NCI-H345 (cell line): ENCODE measurements around the gene CACNA1A.
"Not testable (repeated sequence)": the region's sequence is repeated elsewhere in the genome, so short reads cannot be mapped to it uniquely, and the experiment has no call there.

Experiments used
- DNase-seq: peaks from one replicate; lab custom pipeline; 2025; lab: John Stamatoyannopoulos, UW

Gene CACNA1A

GRCh38 chr19:13277104-13277809, 229.0 kb downstream of the CACNA1A start:
- peak; percentile 3 for DNase-seq

GRCh38 chr19:13275016-13275722, 231.1 kb downstream of the CACNA1A start:
- no peak for DNase-seq

- no peak for DNase-seq
These were observed 235.7 kb downstream of the CACNA1A start for GRCh38 chr19:13270514-13271105.

GRCh38 chr19:13269348-13269747, 236.9 kb downstream of the CACNA1A start:
- no peak for DNase-seq

GRCh38 chr19:13267889-13268288, 238.4 kb downstream of the CACNA1A start:
- DNase-seq, result no peak

GRCh38 chr19:13267131-13267530, 239.1 kb downstream of the CACNA1A start:
- DNase-seq, result no peak

- DNase-seq, result no peak
These were observed 243.8 kb downstream of the CACNA1A start for GRCh38 chr19:13262450-13262849.

GRCh38 chr19:13260883-13261653, 245.2 kb downstream of the CACNA1A start:
- DNase-seq, result no peak

- DNase-seq, result no peak
These were observed 249.4 kb downstream of the CACNA1A start for GRCh38 chr19:13256918-13257317.

- DNase-seq, result not testable (repeated sequence)
These were observed 249.9 kb downstream of the CACNA1A start for GRCh38 chr19:13256398-13256797.

- DNase-seq, result no peak
These were observed 250.6 kb downstream of the CACNA1A start for GRCh38 chr19:13255719-13256059.

GRCh38 chr19:13255041-13255718, 251.1 kb downstream of the CACNA1A start:
- DNase-seq, result no peak

- DNase-seq, result no peak
These were observed 253.5 kb downstream of the CACNA1A start for GRCh38 chr19:13252569-13253335.

- DNase-seq, result no peak
These were observed 261.4 kb downstream of the CACNA1A start for GRCh38 chr19:13244920-13245319.

GRCh38 chr19:13241231-13242104, 264.8 kb downstream of the CACNA1A start:
- DNase-seq, result no peak

- DNase-seq, result no peak
These were observed 265.8 kb downstream of the CACNA1A start for GRCh38 chr19:13240312-13241022.

- DNase-seq, result no peak
These were observed 267.3 kb downstream of the CACNA1A start for GRCh38 chr19:13238891-13239534.

GRCh38 chr19:13234518-13234917, 271.8 kb downstream of the CACNA1A start:
- DNase-seq, result no peak

GRCh38 chr19:13231663-13232062, 274.6 kb downstream of the CACNA1A start:
- no peak for DNase-seq
